Measurements from ENCODE around the gene ARHGEF3. TPM values are rescaled to one million over a fixed set of nuclear protein-coding genes. Genes with fewer than 3 reads are reported as not detected.

Gene ARHGEF3
- total RNA-seq, 6 experiments from 2014 or later = 1.0 to 2.9 (median 1.6) TPM

DNA sequence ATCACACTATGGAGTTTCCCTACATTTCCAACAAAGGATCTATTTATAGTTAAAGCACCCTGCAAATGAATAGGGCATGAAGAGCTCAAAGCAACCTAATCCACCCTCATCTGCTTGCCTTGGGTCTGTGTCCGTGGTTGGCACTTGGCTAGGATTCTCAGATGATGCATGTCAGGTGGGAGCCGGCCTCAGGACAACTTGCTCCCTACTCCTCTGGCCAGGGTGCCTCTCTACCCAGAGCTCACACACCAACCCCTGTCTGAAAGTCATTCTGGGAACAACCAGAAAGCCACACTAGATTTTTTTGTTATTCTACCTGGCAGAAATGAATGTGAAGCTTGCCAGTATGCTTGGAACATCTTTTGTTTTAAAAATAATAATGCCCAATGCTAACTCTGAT lies 13.2 kb downstream of the ARHGEF3 start:
- H3K27ac ChIP-seq = no peak overlapping the region
- 50% methylated on average over 1 of the region's 2 CpGs for whole genome bisulfite sequencing (ENCODE audit: insufficient coverage, low coverage, low lambda C conversion rate, missing lambda C conversion rate)
- H3K4me1 ChIP-seq = peaks cover 0 to 23% (median 7%) of the 10 kb centered on the region in 4 donors
- H3K36me3 ChIP-seq = no peaks in the 10 kb centered on the region
- TF ChIP-seq, protein P1, sequence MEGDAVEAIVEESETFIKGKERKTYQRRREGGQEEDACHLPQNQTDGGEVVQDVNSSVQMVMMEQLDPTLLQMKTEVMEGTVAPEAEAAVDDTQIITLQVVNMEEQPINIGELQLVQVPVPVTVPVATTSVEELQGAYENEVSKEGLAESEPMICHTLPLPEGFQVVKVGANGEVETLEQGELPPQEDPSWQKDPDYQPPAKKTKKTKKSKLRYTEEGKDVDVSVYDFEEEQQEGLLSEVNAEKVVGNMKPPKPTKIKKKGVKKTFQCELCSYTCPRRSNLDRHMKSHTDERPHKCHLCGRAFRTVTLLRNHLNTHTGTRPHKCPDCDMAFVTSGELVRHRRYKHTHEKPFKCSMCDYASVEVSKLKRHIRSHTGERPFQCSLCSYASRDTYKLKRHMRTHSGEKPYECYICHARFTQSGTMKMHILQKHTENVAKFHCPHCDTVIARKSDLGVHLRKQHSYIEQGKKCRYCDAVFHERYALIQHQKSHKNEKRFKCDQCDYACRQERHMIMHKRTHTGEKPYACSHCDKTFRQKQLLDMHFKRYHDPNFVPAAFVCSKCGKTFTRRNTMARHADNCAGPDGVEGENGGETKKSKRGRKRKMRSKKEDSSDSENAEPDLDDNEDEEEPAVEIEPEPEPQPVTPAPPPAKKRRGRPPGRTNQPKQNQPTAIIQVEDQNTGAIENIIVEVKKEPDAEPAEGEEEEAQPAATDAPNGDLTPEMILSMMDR (IDR thresholded peaks at IDR 0.05) = no peak
- no peak for TF ChIP-seq POLR2A (IDR thresholded peaks at IDR 0.05)
- no peak overlapping the region for H3K4me3 ChIP-seq
- DNase-seq (no peak), ATAC-seq (no peak)
- H3K27me3 ChIP-seq = no peaks in the 10 kb centered on the region
- intact Hi-C loops (cut with DNase I) = no loop called here
- no peaks in the 10 kb centered on the region for H3K9me3 ChIP-seq

DNA sequence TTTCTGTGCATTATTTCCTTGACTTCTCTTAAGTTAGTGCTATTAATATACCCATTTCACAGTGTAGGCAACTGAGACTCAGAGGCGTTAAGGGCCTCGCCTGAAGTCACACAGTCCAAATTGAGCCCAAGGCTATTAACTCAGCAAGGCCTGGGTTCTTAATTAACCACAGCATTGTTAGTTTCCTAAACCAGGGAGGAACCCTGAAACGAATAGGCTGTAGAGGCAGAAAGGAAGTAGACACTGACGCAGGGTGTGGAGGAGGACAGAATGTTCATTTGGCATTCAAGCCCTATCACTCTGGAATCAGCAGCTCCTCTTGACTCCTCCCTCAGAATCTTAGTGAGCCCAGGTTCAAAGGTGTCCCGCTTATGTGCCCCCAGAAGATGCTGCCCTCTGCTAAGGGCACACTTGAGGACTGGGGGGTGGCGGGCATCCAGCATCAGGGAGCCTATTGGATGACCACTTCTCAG lies 13.9 kb downstream of the ARHGEF3 start:
- Histone ChIP-seq H3K4me3 (no peak overlapping the region), H3K36me3 (no peaks in the 10 kb centered on the region), H3K27me3 (no peaks in the 10 kb centered on the region), H3K9me3 (no peaks in the 10 kb centered on the region), H3K27ac (no peak overlapping the region), H3K4me1 (peaks cover 0 to 30% (median 10%) of the 10 kb centered on the region in 4 donors)
- DNase-seq (no peak), ATAC-seq (peak in 1 of 4 donors; percentile 56)
- intact Hi-C loops (cut with DNase I) = no loop called here
- TF ChIP-seq POLR2A (IDR thresholded peaks at IDR 0.05) = no peak
- TF ChIP-seq, protein P1 (IDR thresholded peaks at IDR 0.05) = no peak
- 54% methylated on average over 2 of the region's 6 CpGs for WGBS (ENCODE audit: insufficient coverage, low coverage, low lambda C conversion rate, missing lambda C conversion rate)

- 74% methylated on average over 8 of the region's 9 CpGs for WGBS (ENCODE audit: insufficient coverage, low coverage, low lambda C conversion rate, missing lambda C conversion rate)
- H3K27me3 ChIP-seq = no peaks in the 10 kb centered on the region
- no peak overlapping the region for H3K4me3 ChIP-seq
- H3K9me3 ChIP-seq = no peaks in the 10 kb centered on the region
- TF ChIP-seq POLR2A (IDR thresholded peaks at IDR 0.05) = no peak
- TF ChIP-seq, protein P1 (IDR thresholded peaks at IDR 0.05) = no peak
- intact Hi-C loops (cut with DNase I) = no loop called here
- no peaks in the 10 kb centered on the region for H3K36me3 ChIP-seq
- H3K27ac ChIP-seq = no peak overlapping the region
- ATAC-seq (no peak), DNase-seq (no peak)
- peaks cover 0 to 35% (median 13%) of the 10 kb centered on the region in 4 donors for H3K4me1 ChIP-seq
Measured at GRCh38 chr3:56787258-56787775, 14.4 kb downstream of the ARHGEF3 start.

- WGBS (ENCODE audit: insufficient coverage, low coverage, low lambda C conversion rate, missing lambda C conversion rate) = 31% methylated on average over 4 of the region's 4 CpGs
- DNase-seq = no peak
- no peaks in the 10 kb centered on the region for H3K36me3 ChIP-seq
- peaks cover 0 to 43% (median 16%) of the 10 kb centered on the region in 4 donors for H3K4me1 ChIP-seq
- no peaks in the 10 kb centered on the region for H3K9me3 ChIP-seq
- peaks cover 0 to under 1% of the 10 kb centered on the region in 2 donors for H3K27me3 ChIP-seq
- TF ChIP-seq, protein P1 (IDR thresholded peaks at IDR 0.05) = no peak
- no peak for TF ChIP-seq POLR2A (IDR thresholded peaks at IDR 0.05)
- H3K4me3 ChIP-seq = no peak overlapping the region
- H3K27ac ChIP-seq = no peak overlapping the region
- intact Hi-C loops (cut with DNase I) = no loop called here
- ATAC-seq = no peak
Measured at GRCh38 chr3:56785499-56785898, 16.2 kb downstream of the ARHGEF3 start.
